Kidney epithelial cell (primary cell): ENCODE measurements around the gene PCSK7. TPM values are rescaled to one million over a fixed set of nuclear protein-coding genes. Genes with fewer than 3 reads are reported as not detected.

Experiments
- DNase-seq: peaks from one replicate; pipeline ENCODE4 v3.0.0-alpha.2; 2010; ENCODE audit warnings: low read depth
- H3K27me3 ChIP-seq: 2 replicates; pipeline ENCODE4 v1.6.0; 2011; ENCODE audit warnings: low read length; ENCODE audit not compliant: control insufficient read depth, insufficient read depth
- H3K36me3 ChIP-seq: 2 replicates; pipeline ENCODE4 v1.5.1; 2011; ENCODE audit warnings: low read length; ENCODE audit not compliant: control insufficient read depth, insufficient read depth
- H3K4me3 ChIP-seq: 2 replicates; pipeline ENCODE4 v1.5.1; 2011; ENCODE audit warnings: low read depth, mild to moderate bottlenecking, control low read depth, low read length
- total RNA-seq: library from RNA; depleted of rRNA; stranded (reverse); fragments of >200 nt; gene quantifications from 2 replicates; pipeline ENCODE4 v1.2.3, GENCODE V29; 2015
- TF ChIP-seq, protein P1 (sequence below): IDR thresholded peaks from 2 replicates; pipeline ENCODE4 v1.5.1; 2011; ENCODE audit warnings: mild to moderate bottlenecking, moderate library complexity, low read length, control low read depth, inconsistent platforms; ENCODE audit not compliant: insufficient read depth, poor library complexity, severe bottlenecking

The PCSK7 gene
- total RNA-seq, 1 donor from 2014 or later, result 38.3 TPM

DNA sequence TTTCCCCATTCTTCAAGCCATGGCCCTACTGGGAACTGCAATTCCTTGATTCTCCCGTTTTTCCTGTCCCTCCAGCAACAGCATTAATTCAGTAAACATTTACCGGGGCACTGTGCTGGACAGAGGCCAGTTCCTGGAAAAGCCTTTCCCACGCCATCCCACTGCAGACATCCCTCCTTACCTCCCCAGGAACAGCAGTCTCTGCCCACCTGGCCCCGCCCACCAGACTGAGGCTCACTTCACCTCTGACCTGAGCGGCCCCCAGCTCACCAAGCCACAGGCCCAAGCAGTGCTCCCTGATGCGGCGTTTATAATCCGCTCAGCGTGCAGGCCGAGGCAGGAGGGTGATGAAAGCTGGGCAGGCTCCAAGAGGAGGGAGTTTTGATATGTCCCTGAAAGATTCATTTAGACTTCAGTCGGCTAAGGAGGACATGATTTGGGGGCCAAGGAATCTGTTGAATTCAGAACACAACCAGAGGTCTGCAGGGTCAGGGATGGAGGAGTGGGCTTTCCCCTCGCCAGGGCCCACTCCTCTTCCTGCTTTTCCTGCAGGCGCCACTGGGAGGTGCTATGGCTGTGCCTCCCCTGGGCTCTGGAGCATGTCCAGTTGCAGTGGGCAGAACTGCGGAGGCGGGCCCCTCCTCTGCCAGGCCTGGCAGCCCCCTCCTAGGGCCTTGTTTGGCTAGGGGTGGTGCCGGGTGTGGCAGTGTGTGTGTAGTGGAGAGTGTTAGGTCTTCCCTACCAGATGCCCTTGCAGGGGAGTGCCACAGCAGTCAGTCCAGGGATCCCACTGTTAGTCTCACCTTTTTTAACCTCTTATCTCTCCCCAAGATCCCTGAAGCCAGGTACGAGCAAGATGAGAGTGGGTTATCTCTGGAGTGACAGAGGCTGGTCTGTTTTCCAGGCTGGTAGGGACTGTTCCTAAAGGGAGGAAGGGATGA is 34.1 kb downstream of the PCSK7 start:
- no peak for DNase-seq
- Histone ChIP-seq H3K27me3 (no peaks in the 10 kb centered on the region), H3K36me3 (no peaks in the 10 kb centered on the region), H3K4me3 (no peak overlapping the region)
- TF ChIP-seq, protein P1, sequence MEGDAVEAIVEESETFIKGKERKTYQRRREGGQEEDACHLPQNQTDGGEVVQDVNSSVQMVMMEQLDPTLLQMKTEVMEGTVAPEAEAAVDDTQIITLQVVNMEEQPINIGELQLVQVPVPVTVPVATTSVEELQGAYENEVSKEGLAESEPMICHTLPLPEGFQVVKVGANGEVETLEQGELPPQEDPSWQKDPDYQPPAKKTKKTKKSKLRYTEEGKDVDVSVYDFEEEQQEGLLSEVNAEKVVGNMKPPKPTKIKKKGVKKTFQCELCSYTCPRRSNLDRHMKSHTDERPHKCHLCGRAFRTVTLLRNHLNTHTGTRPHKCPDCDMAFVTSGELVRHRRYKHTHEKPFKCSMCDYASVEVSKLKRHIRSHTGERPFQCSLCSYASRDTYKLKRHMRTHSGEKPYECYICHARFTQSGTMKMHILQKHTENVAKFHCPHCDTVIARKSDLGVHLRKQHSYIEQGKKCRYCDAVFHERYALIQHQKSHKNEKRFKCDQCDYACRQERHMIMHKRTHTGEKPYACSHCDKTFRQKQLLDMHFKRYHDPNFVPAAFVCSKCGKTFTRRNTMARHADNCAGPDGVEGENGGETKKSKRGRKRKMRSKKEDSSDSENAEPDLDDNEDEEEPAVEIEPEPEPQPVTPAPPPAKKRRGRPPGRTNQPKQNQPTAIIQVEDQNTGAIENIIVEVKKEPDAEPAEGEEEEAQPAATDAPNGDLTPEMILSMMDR, result peak; percentile 65

- Histone ChIP-seq H3K27me3 (no peaks in the 10 kb centered on the region), H3K36me3 (no peaks in the 10 kb centered on the region), H3K4me3 (no peak overlapping the region)
- no peak for DNase-seq
- TF ChIP-seq, protein P1, result no peak
These were observed 34.9 kb downstream of the PCSK7 start for GRCh38 chr11:117197006-117197405.

DNA sequence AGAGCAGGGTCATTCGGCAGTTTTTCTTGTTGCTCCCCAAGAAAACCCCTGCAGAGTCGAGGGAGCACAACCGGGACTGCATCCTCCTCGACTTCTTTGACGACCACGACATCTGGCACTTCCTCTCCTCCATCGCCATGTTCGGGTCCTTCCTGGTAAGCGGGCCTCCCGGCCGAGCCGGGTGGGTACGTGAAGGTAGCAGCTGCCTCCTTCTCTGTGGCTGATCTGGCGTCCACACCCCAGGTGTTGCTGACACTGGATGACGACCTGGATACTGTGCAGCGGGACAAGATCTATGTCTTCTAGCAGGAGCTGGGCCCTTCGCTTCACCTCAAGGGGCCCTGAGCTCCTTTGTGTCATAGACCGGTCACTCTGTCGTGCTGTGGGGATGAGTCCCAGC is 36.1 kb downstream of the PCSK7 start:
- Histone ChIP-seq H3K4me3 (no peak overlapping the region), H3K27me3 (no peaks in the 10 kb centered on the region), H3K36me3 (no peaks in the 10 kb centered on the region)
- TF ChIP-seq, protein P1, result no peak
- DNase-seq, result no peak

DNA sequence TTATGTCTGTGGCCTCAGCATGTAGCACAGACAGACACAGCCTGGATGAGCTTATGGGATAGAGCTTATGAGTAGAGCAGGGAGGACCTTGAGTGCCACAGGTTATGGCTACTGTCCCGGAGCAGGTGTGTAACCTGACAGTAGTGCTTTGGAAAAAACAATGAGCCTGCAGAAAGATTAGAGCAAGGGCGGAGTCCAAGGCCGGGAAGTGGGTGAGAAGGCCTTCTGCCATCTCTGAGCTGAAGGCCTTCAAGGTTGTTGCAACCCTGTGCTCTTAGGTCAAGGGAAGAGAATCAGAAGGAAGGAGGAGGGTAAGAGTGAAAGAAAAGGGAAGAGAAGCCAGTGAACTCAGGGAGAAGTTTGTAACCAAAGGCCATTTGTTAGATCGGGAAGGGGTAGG is 36.6 kb downstream of the PCSK7 start:
- no peak for DNase-seq
- TF ChIP-seq, protein P1, result no peak
- Histone ChIP-seq H3K4me3 (no peak overlapping the region), H3K36me3 (no peaks in the 10 kb centered on the region), H3K27me3 (no peaks in the 10 kb centered on the region)

DNA sequence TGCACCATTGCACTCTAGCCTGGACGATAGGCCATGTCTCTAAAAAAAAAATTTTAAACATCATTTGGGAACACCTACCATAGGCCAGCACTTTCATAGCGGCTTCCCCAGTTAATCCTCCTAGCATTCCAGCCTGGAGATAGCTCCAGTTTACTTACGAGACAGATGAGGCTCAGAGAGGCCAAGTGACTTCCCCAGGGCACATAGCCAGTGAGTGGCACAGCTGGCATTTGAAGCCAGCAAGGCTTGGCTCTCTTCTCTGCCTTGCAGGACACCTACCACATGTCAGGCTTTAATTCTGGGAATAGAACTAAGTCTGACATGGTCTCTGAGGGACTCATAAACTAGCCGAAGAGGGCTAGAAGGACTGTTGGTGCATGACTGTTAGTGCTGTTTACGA is 37.6 kb downstream of the PCSK7 start:
- no peak for DNase-seq
- Histone ChIP-seq H3K36me3 (no peaks in the 10 kb centered on the region), H3K4me3 (no peak overlapping the region), H3K27me3 (no peaks in the 10 kb centered on the region)
- TF ChIP-seq, protein P1, result no peak
